ENCODE measurements around the gene CEP112. TPM values are rescaled to one million over a fixed set of nuclear protein-coding genes. Genes with fewer than 3 reads are reported as not detected.

Gene CEP112
- total RNA-seq, 1 experiment from 2014 or later: 5.4 TPM

DNA sequence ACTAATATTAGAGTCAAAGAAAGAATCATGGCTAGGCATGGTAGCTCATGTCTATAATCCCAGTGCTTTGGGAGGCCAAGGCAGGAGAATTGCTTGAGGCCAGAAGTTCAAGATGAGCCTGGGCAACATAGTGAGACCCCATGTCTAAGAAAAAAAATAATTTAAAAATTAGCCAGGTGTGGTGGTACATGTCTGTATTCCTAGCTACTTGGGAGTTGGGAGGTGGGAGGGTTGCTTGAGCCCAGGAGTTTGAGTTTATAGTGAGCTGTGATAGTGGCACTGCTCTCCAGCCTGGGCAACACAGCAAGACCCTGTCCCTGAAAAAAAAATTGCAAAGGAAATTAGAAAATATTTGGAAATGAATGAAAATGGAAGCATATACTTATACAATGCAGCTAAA lies 420.2 kb downstream of the CEP112 start:
- CTCF ChIA-PET: interaction anchor here (0.6 kb wide), 1 partner anchor 151 kb away, joined by 5 read pairs; no protein-coding TSS in a partner anchor
- Mint-ChIP-seq H3K27ac (ENCODE audit: unreplicated experiment) (no peak overlapping the region), H3K4me1 (ENCODE audit: low read depth, unreplicated experiment) (no peaks in the 10 kb centered on the region), H3K27me3 (ENCODE audit: unreplicated experiment) (no peaks in the 10 kb centered on the region), H3K36me3 (ENCODE audit: insufficient read depth, unreplicated experiment) (no peaks in the 10 kb centered on the region), H3K9me3 (ENCODE audit: low read depth, unreplicated experiment) (no peaks in the 10 kb centered on the region), H3K4me3 (ENCODE audit: low read depth, unreplicated experiment) (no peak overlapping the region)
- no peak for TF ChIP-seq CTCF (IDR thresholded peaks at IDR 0.05; ENCODE audit: unreplicated experiment)
- intact Hi-C loops (cut with micrococcal nuclease; ENCODE audit: unreplicated experiment): no loop called here
- DNase-seq: no peak
- no TSS peak for BruUV-seq (replicated peaks)

DNA sequence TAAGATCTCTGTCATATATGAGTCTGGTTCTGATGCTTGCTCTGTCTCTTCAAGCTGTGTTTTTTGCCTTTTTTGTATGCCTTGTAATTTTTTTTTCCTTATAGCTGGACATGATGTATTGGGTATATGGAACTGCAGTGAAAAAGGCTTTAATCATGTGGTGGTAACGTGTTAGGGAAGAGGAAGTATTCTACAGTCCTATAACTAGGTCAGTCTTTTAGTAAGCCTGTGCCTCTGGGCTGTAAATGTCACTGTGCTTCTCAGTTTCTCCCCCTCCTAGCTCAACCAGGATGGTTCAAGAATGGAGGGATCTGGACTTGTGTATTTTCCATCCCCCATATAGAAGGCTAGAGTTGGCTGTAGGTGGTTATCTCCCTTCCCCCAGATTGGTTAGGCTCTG lies 428.1 kb downstream of the CEP112 start:
- intact Hi-C loops (cut with micrococcal nuclease; ENCODE audit: unreplicated experiment): no loop called here
- no TSS peak for BruUV-seq (replicated peaks)
- Mint-ChIP-seq H3K4me1 (ENCODE audit: low read depth, unreplicated experiment) (no peaks in the 10 kb centered on the region), H3K27me3 (ENCODE audit: unreplicated experiment) (no peaks in the 10 kb centered on the region), H3K36me3 (ENCODE audit: insufficient read depth, unreplicated experiment) (no peaks in the 10 kb centered on the region), H3K9me3 (ENCODE audit: low read depth, unreplicated experiment) (no peaks in the 10 kb centered on the region), H3K4me3 (ENCODE audit: low read depth, unreplicated experiment) (no peak overlapping the region), H3K27ac (ENCODE audit: unreplicated experiment) (no peak overlapping the region)
- DNase-seq: no peak
- CTCF ChIA-PET: interaction anchor here (1.6 kb wide), 1 partner anchor 23 kb away, joined by 3 read pairs; no protein-coding TSS in a partner anchor
- TF ChIP-seq CTCF (IDR thresholded peaks at IDR 0.05; ENCODE audit: unreplicated experiment): no peak

- TF ChIP-seq CTCF (IDR thresholded peaks at IDR 0.05; ENCODE audit: unreplicated experiment): no peak
- Mint-ChIP-seq H3K4me1 (ENCODE audit: low read depth, unreplicated experiment) (no peaks in the 10 kb centered on the region), H3K27me3 (ENCODE audit: unreplicated experiment) (no peaks in the 10 kb centered on the region), H3K36me3 (ENCODE audit: insufficient read depth, unreplicated experiment) (no peaks in the 10 kb centered on the region), H3K27ac (ENCODE audit: unreplicated experiment) (no peak overlapping the region), H3K4me3 (ENCODE audit: low read depth, unreplicated experiment) (no peak overlapping the region), H3K9me3 (ENCODE audit: low read depth, unreplicated experiment) (no peaks in the 10 kb centered on the region)
- CTCF ChIA-PET: interaction anchor here (1.6 kb wide), 1 partner anchor 24 kb away, joined by 3 read pairs; no protein-coding TSS in a partner anchor
- no peak for DNase-seq
- no TSS peak for BruUV-seq (replicated peaks)
- intact Hi-C loops (cut with micrococcal nuclease; ENCODE audit: unreplicated experiment): no loop called here
Observed at GRCh38 chr17:65762973-65763372, 429.0 kb downstream of the CEP112 start.

DNA sequence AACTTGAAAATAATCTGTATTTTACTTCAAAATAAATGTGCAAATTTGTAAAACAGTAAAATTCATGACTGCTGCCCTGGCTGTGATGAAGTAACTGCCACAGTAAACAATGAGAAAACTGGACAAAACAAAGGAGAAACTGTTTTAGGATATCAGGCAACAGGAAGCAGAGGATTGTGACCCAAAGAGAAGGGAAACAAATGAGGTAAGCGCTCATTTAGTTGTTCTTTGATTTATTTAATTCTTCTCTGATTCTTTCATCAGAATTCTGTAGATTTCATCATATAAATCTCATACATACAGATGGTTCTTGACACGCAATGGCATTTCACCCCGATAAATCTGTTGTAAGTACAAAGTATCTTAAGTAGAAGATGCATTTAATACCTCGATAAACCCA lies 432.4 kb downstream of the CEP112 start:
- intact Hi-C loops (cut with micrococcal nuclease; ENCODE audit: unreplicated experiment): no loop called here
- DNase-seq: no peak
- no peaks in the 10 kb centered on the region for H3K36me3 Mint-ChIP-seq (ENCODE audit: insufficient read depth, unreplicated experiment)
- no TSS peak for BruUV-seq (replicated peaks)
- H3K4me3 Mint-ChIP-seq (ENCODE audit: low read depth, unreplicated experiment): no peak overlapping the region
- CTCF ChIA-PET: no interaction called here
- H3K9me3 Mint-ChIP-seq (ENCODE audit: low read depth, unreplicated experiment): no peaks in the 10 kb centered on the region
- H3K27ac Mint-ChIP-seq (ENCODE audit: unreplicated experiment): no peak overlapping the region
- H3K4me1 Mint-ChIP-seq (ENCODE audit: low read depth, unreplicated experiment): no peaks in the 10 kb centered on the region
- no peak for TF ChIP-seq CTCF (IDR thresholded peaks at IDR 0.05; ENCODE audit: unreplicated experiment)
- H3K27me3 Mint-ChIP-seq (ENCODE audit: unreplicated experiment): no peaks in the 10 kb centered on the region

Data from Calu3 (cell line).